B cell (primary cell): ENCODE measurements around the gene SLC35B2.

Experiments
- EZH2 ChIP-seq: IDR thresholded peaks from 2 replicates; pipeline ENCODE4 v1.6.1; 2012; ENCODE audit warnings: borderline replicate concordance, low read depth, mild to moderate bottlenecking, moderate library complexity, low read length; ENCODE audit not compliant: insufficient read depth, poor library complexity, severe bottlenecking
- TF ChIP-seq, protein P1 (sequence below): fragments of 200-600 bp; IDR thresholded peaks from one replicate; pipeline ENCODE4 v1.8.0; 2022; ENCODE audit warnings: antibody characterized with exemption, mild to moderate bottlenecking

DNA sequence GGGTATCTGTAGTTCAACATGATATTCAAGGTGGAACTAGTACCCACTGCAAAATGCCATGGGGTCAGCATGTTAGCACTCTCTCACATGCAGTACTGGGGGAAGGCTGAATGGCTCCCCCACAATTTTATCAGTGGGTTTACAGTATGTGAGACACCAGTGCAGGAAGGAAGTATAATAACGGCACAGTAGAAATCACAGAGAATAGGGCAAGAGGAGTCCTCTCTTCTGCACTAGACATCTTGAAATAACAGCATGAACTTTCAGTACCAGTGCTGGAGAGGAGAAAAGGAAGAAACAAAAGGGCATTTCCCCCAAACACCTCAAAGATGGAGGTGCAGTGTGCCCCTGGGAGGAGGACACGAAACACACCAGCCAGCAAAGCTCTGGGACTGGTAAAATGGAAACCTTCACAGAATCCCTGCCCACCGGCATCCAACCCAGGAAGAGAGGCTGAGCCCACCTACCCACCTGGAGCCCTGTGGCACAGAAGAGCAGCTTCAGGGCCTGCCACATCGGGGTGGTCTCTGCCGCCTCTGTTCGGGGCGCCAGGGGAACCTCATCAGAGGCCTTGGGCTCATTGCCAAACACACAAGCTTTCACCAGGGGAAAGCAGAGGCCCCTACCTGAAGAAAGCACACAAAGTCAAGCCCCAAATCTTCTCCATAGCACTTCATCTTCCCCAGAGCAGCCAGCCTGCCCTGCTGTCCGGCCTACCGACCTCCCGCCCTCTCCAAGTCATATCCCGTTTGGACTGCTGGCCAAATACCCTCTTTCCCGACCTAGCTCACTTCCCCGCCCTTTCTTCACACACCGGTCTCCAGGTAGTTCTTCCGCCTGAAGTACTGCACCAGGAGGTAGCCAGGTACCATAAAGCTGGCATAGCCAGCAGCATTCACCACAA is 1.2 kb downstream of the SLC35B2 start:
- TF ChIP-seq EZH2: no peak
- TF ChIP-seq, protein P1, sequence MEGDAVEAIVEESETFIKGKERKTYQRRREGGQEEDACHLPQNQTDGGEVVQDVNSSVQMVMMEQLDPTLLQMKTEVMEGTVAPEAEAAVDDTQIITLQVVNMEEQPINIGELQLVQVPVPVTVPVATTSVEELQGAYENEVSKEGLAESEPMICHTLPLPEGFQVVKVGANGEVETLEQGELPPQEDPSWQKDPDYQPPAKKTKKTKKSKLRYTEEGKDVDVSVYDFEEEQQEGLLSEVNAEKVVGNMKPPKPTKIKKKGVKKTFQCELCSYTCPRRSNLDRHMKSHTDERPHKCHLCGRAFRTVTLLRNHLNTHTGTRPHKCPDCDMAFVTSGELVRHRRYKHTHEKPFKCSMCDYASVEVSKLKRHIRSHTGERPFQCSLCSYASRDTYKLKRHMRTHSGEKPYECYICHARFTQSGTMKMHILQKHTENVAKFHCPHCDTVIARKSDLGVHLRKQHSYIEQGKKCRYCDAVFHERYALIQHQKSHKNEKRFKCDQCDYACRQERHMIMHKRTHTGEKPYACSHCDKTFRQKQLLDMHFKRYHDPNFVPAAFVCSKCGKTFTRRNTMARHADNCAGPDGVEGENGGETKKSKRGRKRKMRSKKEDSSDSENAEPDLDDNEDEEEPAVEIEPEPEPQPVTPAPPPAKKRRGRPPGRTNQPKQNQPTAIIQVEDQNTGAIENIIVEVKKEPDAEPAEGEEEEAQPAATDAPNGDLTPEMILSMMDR: no peak
